Hepatic stellate cell (primary cell): ENCODE data around the gene LYSMD1.

ENCODE experiments used
- DNase-seq: peaks from one replicate; pipeline ENCODE4 v3.0.0; 2011; ENCODE audit warnings: low spot score

Gene LYSMD1

GRCh38 chr1:151175041-151175741, 9.5 kb upstream of the LYSMD1 start:
- DNase-seq: no peak

GRCh38 chr1:151171190-151171589, 5.5 kb upstream of the LYSMD1 start:
- no peak for DNase-seq

GRCh38 chr1:151167116-151167515, 1.4 kb upstream of the LYSMD1 start:
- no peak for DNase-seq

- DNase-seq: peak; percentile 73
Observed at GRCh38 chr1:151166505-151166956, 829 bp upstream of the LYSMD1 start.

GRCh38 chr1:151165281-151165737, 393 bp downstream of the LYSMD1 start:
- DNase-seq: peak; percentile 60

GRCh38 chr1:151164732-151165280, 896 bp downstream of the LYSMD1 start:
- no peak for DNase-seq

GRCh38 chr1:151159373-151159772, 6.3 kb downstream of the LYSMD1 start:
- no peak for DNase-seq

- DNase-seq: no peak
Observed at GRCh38 chr1:151158751-151159251, 6.9 kb downstream of the LYSMD1 start.

GRCh38 chr1:151158326-151158725, 7.4 kb downstream of the LYSMD1 start:
- no peak for DNase-seq

- DNase-seq: no peak
Observed at GRCh38 chr1:151157067-151157531, 8.6 kb downstream of the LYSMD1 start.

- DNase-seq: no peak
Observed at GRCh38 chr1:151156515-151156819, 9.2 kb downstream of the LYSMD1 start, which contains the start of gene TNFAIP8L2. TSS of gene TNFAIP8L2 (plus strand) at chr1:151156649. CDS start at chr1:151158698, 2,049 bp downstream.

GRCh38 chr1:151147665-151148064, 18.0 kb downstream of the LYSMD1 start:
- no peak for DNase-seq

- no peak for DNase-seq
Observed at GRCh38 chr1:151147132-151147503, 18.6 kb downstream of the LYSMD1 start.

- DNase-seq: peak; percentile 94
Observed at GRCh38 chr1:151146412-151147131, 19.1 kb downstream of the LYSMD1 start, which contains the start of gene SEMA6C. TSS of gene SEMA6C (minus strand) at chr1:151146631. CDS start at chr1:151142621, 4,010 bp downstream.

GRCh38 chr1:151146072-151146411, 19.7 kb downstream of the LYSMD1 start:
- no peak for DNase-seq

- DNase-seq: no peak
Observed at GRCh38 chr1:151145304-151146071, 20.2 kb downstream of the LYSMD1 start.

GRCh38 chr1:151144474-151145303, 21.0 kb downstream of the LYSMD1 start:
- no peak for DNase-seq

- no peak for DNase-seq
Observed at GRCh38 chr1:151143986-151144385, 21.7 kb downstream of the LYSMD1 start.

GRCh38 chr1:151143057-151143435, 22.7 kb downstream of the LYSMD1 start:
- DNase-seq: no peak

- DNase-seq: no peak
Observed at GRCh38 chr1:151142411-151143056, 23.2 kb downstream of the LYSMD1 start.

GRCh38 chr1:151137789-151138188, 27.9 kb downstream of the LYSMD1 start:
- DNase-seq: no peak
